HepG2 (cell line): ENCODE results near the gene TASOR2. TPM values are rescaled to one million over a fixed set of nuclear protein-coding genes. Genes with fewer than 3 reads are reported as not detected.

Source experiments
- ADNP ChIP-seq: sonication (generic); formaldehyde crosslinking; IDR thresholded peaks from 2 replicates; pipeline ENCODE4 v1.4.0; 2020; ENCODE audit warnings: missing genetic modification reagents
- AFF4 ChIP-seq: sonication (generic); formaldehyde crosslinking; IDR thresholded peaks from 2 replicates; pipeline ENCODE4 v1.4.0; 2020; ENCODE audit warnings: missing genetic modification reagents
- ATRX ChIP-seq: sonication (generic); formaldehyde crosslinking; IDR thresholded peaks from 2 replicates; pipeline ENCODE4 v1.4.0; 2020; ENCODE audit warnings: missing genetic modification reagents, borderline replicate concordance
- CREB1 ChIP-seq, 2 experiments: fragments of 450-650 bp in 1 of 2; IDR thresholded peaks; 2 replicates each; pipeline ENCODE4 v1.6.1; 2016 to 2017; ENCODE audit warnings: control low read depth in 1 of 2, mild to moderate bottlenecking in 1 of 2, missing compliant biosample characterization in 1 of 2, missing genetic modification characterization in 1 of 2
- DDIT3 ChIP-seq: sonication (generic); formaldehyde crosslinking; IDR thresholded peaks from 2 replicates; pipeline ENCODE4 v1.4.0; 2020; ENCODE audit warnings: mild to moderate bottlenecking, missing genetic modification reagents
- ELF1 ChIP-seq: sonication (generic); formaldehyde crosslinking; IDR thresholded peaks from 2 replicates; pipeline ENCODE4 v1.4.0; 2020; ENCODE audit warnings: missing genetic modification reagents
- HNF4G ChIP-seq, 2 experiments: sonication (generic) in 1 of 2; formaldehyde crosslinking in 1 of 2; IDR thresholded peaks; 2 replicates each; pipeline versions ENCODE4 v1.4.0 to v1.6.1; 2011 to 2020; ENCODE audit warnings: borderline replicate concordance in 2 of 2, low read depth in 2 of 2, mild to moderate bottlenecking in 2 of 2, low read length in 1 of 2, missing genetic modification reagents in 1 of 2, moderate library complexity in 1 of 2
- HOXD1 ChIP-seq: sonication (generic); formaldehyde crosslinking; IDR thresholded peaks from 2 replicates; pipeline ENCODE4 v1.5.0; 2020; ENCODE audit warnings: missing genetic modification reagents
- IRF2 ChIP-seq: IDR thresholded peaks from 2 replicates; pipeline ENCODE4 v1.6.1; 2018; ENCODE audit warnings: missing genetic modification reagents, missing compliant biosample characterization
- KMT2A ChIP-seq: sonication (generic); formaldehyde crosslinking; IDR thresholded peaks from 2 replicates; pipeline ENCODE4 v1.4.0; 2020; ENCODE audit warnings: missing genetic modification reagents
- LBX2 ChIP-seq: sonication (generic); formaldehyde crosslinking; IDR thresholded peaks from 2 replicates; pipeline ENCODE4 v1.5.0; 2020; ENCODE audit warnings: missing genetic modification reagents, mild to moderate bottlenecking, borderline replicate concordance
- MEIS2 ChIP-seq: sonication (generic); formaldehyde crosslinking; IDR thresholded peaks from 2 replicates; pipeline ENCODE4 v1.9.0; 2021; ENCODE audit warnings: mild to moderate bottlenecking, missing genetic modification reagents
- MTF1 ChIP-seq: sonication (generic); formaldehyde crosslinking; IDR thresholded peaks from 2 replicates; pipeline ENCODE4 v1.5.0; 2020; ENCODE audit warnings: missing genetic modification reagents
- MZF1 ChIP-seq: sonication (generic); formaldehyde crosslinking; IDR thresholded peaks from 2 replicates; pipeline ENCODE4 v1.8.1; 2023; ENCODE audit warnings: mild to moderate bottlenecking, missing genetic modification reagents, borderline replicate concordance
- NFRKB ChIP-seq: fragments of 450-650 bp; IDR thresholded peaks from 2 replicates; pipeline ENCODE4 v1.6.1; 2017
- PHB2 ChIP-seq: fragments of 450-650 bp; IDR thresholded peaks from 2 replicates; pipeline ENCODE4 v1.6.1; 2018; ENCODE audit not compliant: partially characterized antibody
- RBFOX2 ChIP-seq: fragments of 200-400 bp; formaldehyde crosslinking; IDR thresholded peaks from 2 replicates; pipeline ENCODE4 v1.6.1; 2017; ENCODE audit warnings: low read depth, mild to moderate bottlenecking, low read length
- STAG1 ChIP-seq: sonication (generic); formaldehyde crosslinking; IDR thresholded peaks from 2 replicates; pipeline ENCODE4 v1.4.0; 2020; ENCODE audit warnings: missing genetic modification reagents
- TARDBP ChIP-seq: sonication (generic); formaldehyde crosslinking; IDR thresholded peaks from 2 replicates; pipeline ENCODE4 v1.8.0; 2022; ENCODE audit warnings: mild to moderate bottlenecking, missing genetic modification reagents
- TGIF2 ChIP-seq: IDR thresholded peaks from 2 replicates; pipeline ENCODE4 v1.6.1; 2016; ENCODE audit warnings: control low read depth, missing compliant biosample characterization
- THYN1 ChIP-seq: sonication (generic); formaldehyde crosslinking; IDR thresholded peaks from 2 replicates; pipeline ENCODE4 v1.8.1; 2023; ENCODE audit warnings: low read depth, mild to moderate bottlenecking, moderate library complexity, missing genetic modification reagents, borderline replicate concordance
- ZFP62 ChIP-seq: sonication (generic); formaldehyde crosslinking; IDR thresholded peaks from 2 replicates; pipeline ENCODE4 v1.4.0; 2020; ENCODE audit warnings: missing genetic modification reagents
- ZNF432 ChIP-seq: sonication (generic); formaldehyde crosslinking; IDR thresholded peaks from 2 replicates; pipeline ENCODE4 v1.5.0; 2020; ENCODE audit warnings: missing genetic modification reagents, mild to moderate bottlenecking, borderline replicate concordance
- ZNF569 ChIP-seq: sonication (generic); formaldehyde crosslinking; IDR thresholded peaks from 2 replicates; pipeline ENCODE4 v1.5.0; 2020; ENCODE audit warnings: mild to moderate bottlenecking, missing genetic modification reagents, moderate library complexity, borderline replicate concordance
- ZNF761 ChIP-seq: sonication (generic); formaldehyde crosslinking; conservative IDR thresholded peaks from 2 replicates; pipeline ENCODE4 v1.4.0; 2020; ENCODE audit warnings: mild to moderate bottlenecking, missing genetic modification reagents
- ZNF816 ChIP-seq: sonication (generic); formaldehyde crosslinking; IDR thresholded peaks from 2 replicates; pipeline ENCODE4 v1.8.0; 2022; ENCODE audit warnings: missing genetic modification reagents, mild to moderate bottlenecking, borderline replicate concordance
- ZZZ3 ChIP-seq: sonication (generic); formaldehyde crosslinking; IDR thresholded peaks from 2 replicates; pipeline ENCODE4 v1.4.0; 2020; ENCODE audit warnings: missing genetic modification reagents, mild to moderate bottlenecking, borderline replicate concordance
- polyA plus RNA-seq, 8 experiments: library from polyadenylated mRNA; depleted of rRNA in 3 of 8; stranded (reverse) in 7 of 8; unstranded in 1 of 8; fragments of >200 nt; fragmentation: Illumina TruSeq in 4 of 8; extraction: Trizol in 4 of 8; gene quantifications; 2 replicates each; pipeline versions ENCODE4 v1.2.1 to v1.2.3, GENCODE V29; 2011 to 2016; ENCODE audit warnings: low read depth in 4 of 8, missing spikeins in 1 of 8, mixed read lengths in 1 of 8; ENCODE audit not compliant: insufficient read depth in 1 of 8
- total RNA-seq, 5 experiments: library from RNA; depleted of rRNA; stranded (reverse); fragments of >200 nt; fragmentation: Illumina TruSeq; extraction: Trizol; gene quantifications; 2 replicates each; pipeline ENCODE4 v1.2.3, GENCODE V29; 2016; ENCODE audit warnings: low read depth in 1 of 5

Gene TASOR2
- total and polyA plus RNA-seq, 2 of the 13 experiments (the other 11 are each of a cell fraction or from before 2014, with no cell fraction given) = 24.2 to 55.3 TPM

GRCh38 chr10:5659702-5660528 lies 24.7 kb upstream of the TASOR2 start (continued):
- TF ChIP-seq ZNF761 (CRISPR knock-in tag) = 0 out of 2 replicates have a peak, but pooled peaks have one; percentile 49
- no peak for TF ChIP-seq MTF1
- TF ChIP-seq LBX2 (CRISPR knock-in tag) = no peak
- peak; percentile 24; the same call in 1 of the 2 replicates for TF ChIP-seq HNF4G (IDR thresholded peaks at IDR 0.05; ENCODE audit: borderline replicate concordance, low read depth, low read length)
- 0 out of 2 replicates have a peak, but pooled peaks have one; percentile 8 for TF ChIP-seq HNF4G (CRISPR knock-in tag; IDR thresholded peaks at IDR 0.05; ENCODE audit: borderline replicate concordance, low read depth)
- TF ChIP-seq MEIS2 (CRISPR knock-in tag) = 0 out of 2 replicates have a peak, but pooled peaks have one; percentile 37
- TF ChIP-seq TGIF2 (CRISPR knock-in tag) = no peak
- no peak; the same call in 1 of the 2 replicates for TF ChIP-seq IRF2 (CRISPR knock-in tag)
- no peak for TF ChIP-seq ADNP (CRISPR knock-in tag)
- TF ChIP-seq ZNF569 (CRISPR knock-in tag) = no peak
- no peak for TF ChIP-seq DDIT3 (CRISPR knock-in tag)
- no peak for TF ChIP-seq THYN1 (CRISPR knock-in tag)
- peak; percentile 62; the same call in 1 of the 2 replicates for TF ChIP-seq TARDBP (CRISPR knock-in tag)
- peak; percentile 85 for TF ChIP-seq ELF1
- TF ChIP-seq CREB1 (IDR thresholded peaks at IDR 0.05) = peak; percentile 78
- no peak for TF ChIP-seq CREB1 (CRISPR knock-in tag; IDR thresholded peaks at IDR 0.05)
- peak; percentile 43 for TF ChIP-seq STAG1 (CRISPR knock-in tag)
- no peak for TF ChIP-seq MZF1
- no peak for TF ChIP-seq KMT2A
- no peak for TF ChIP-seq NFRKB
- no peak for TF ChIP-seq PHB2
- no peak for TF ChIP-seq ZFP62 (CRISPR knock-in tag)
- TF ChIP-seq ZNF816 (CRISPR knock-in tag) = no peak
- 0 out of 2 replicates have a peak, but pooled peaks have one; percentile 48 for TF ChIP-seq ZZZ3 (CRISPR knock-in tag)
- no peak for TF ChIP-seq ZNF432 (CRISPR knock-in tag)
- TF ChIP-seq AFF4 (CRISPR knock-in tag) = no peak
- no peak for TF ChIP-seq RBFOX2
- TF ChIP-seq HOXD1 (CRISPR knock-in tag) = no peak; the same call in 1 of the 2 replicates
- no peak for TF ChIP-seq ATRX (CRISPR knock-in tag)
